ENCODE data around the gene G0S2. TPM values are rescaled to one million over a fixed set of nuclear protein-coding genes. Genes with fewer than 3 reads are reported as not detected.

G0S2 gene
- total RNA-seq, 1 experiment from 2014 or later: 0.35 TPM

GRCh38 chr1:209628618-209629299 is 46.5 kb upstream of the G0S2 start:
- no peak overlapping the region for H2BK20ac ChIP-seq (ENCODE audit: low read depth, low read length, poor library complexity, severe bottlenecking)
- H2BK12ac ChIP-seq (ENCODE audit: insufficient read length, low read depth, low read length): no peak overlapping the region
- no peak overlapping the region for H2AFZ ChIP-seq (ENCODE audit: low read length)
- no peaks in the 10 kb centered on the region for H3K9me3 ChIP-seq (ENCODE audit: control insufficient read depth, low read depth, low read length)
- no peaks in the 10 kb centered on the region; the same call in 1 of the 2 replicates for H3K4me1 ChIP-seq (ENCODE audit: insufficient read depth, low read length)
- no peak for DNase-seq
- no peak overlapping the region for H3K27ac ChIP-seq (ENCODE audit: insufficient read length, low read depth, low read length)
- H2BK120ac ChIP-seq (ENCODE audit: low read depth, low read length, poor library complexity, severe bottlenecking): no peak overlapping the region
- no CpG with 5 or more reads among the region's 7 CpGs for WGBS (ENCODE audit: extremely low coverage, insufficient read length, low lambda C conversion rate)
- H3K14ac ChIP-seq (ENCODE audit: insufficient read depth, low read length): no peak overlapping the region
- H3K23ac ChIP-seq (ENCODE audit: insufficient read length, low read depth, low read length): no peak overlapping the region
- H2AK5ac ChIP-seq (ENCODE audit: insufficient read length, low read length): no peak overlapping the region
- H4K91ac ChIP-seq (ENCODE audit: insufficient read length, low read depth, low read length): no peak overlapping the region
- H3K4me2 ChIP-seq (ENCODE audit: insufficient read depth, insufficient read length, low read length): no peak overlapping the region
- peaks cover 11% of the 10 kb centered on the region for H3K27me3 Mint-ChIP-seq (ENCODE audit: low read depth)
- H3K27me3 ChIP-seq (ENCODE audit: insufficient read depth, low read length): no peaks in the 10 kb centered on the region
- H3K4me3 Mint-ChIP-seq: no peak overlapping the region; a peak in 1 of 5 replicates
- H4K5ac ChIP-seq (ENCODE audit: insufficient read length, low read depth, low read length): no peak overlapping the region
- H3K9me3 Mint-ChIP-seq: no peaks in the 10 kb centered on the region
- H3K79me1 ChIP-seq (ENCODE audit: insufficient read depth, low read depth, low read length, poor library complexity, severe bottlenecking): no peaks in the 10 kb centered on the region
- no peaks in the 10 kb centered on the region for H4K20me1 ChIP-seq (ENCODE audit: control insufficient read depth, insufficient read depth, insufficient read length)
- 0 out of 7 replicates have a peak overlapping the region, but pooled peaks of 1 of the 3 experiments have one; percentile 23 for H3K27ac Mint-ChIP-seq
- H3K36me3 Mint-ChIP-seq (ENCODE audit: insufficient read depth in 1 of 3, low read depth in 3 of 3): no peaks in the 10 kb centered on the region
- H3K9ac ChIP-seq (ENCODE audit: extremely low read depth, insufficient read length, low read length): no peak overlapping the region
- no peak overlapping the region for H2BK5ac ChIP-seq (ENCODE audit: insufficient read length, low read length)
- peaks cover 34 to 37% of the 10 kb centered on the region in 2 experiments for H3K4me1 Mint-ChIP-seq
- H3K23me2 ChIP-seq (ENCODE audit: insufficient read length, low read depth, low read length, poor library complexity, severe bottlenecking): no peaks in the 10 kb centered on the region
- no peak overlapping the region for H3K56ac ChIP-seq (ENCODE audit: insufficient read length, low read depth, low read length)
- H3K79me2 ChIP-seq (ENCODE audit: insufficient read depth, low read length): no peaks in the 10 kb centered on the region
- no peak overlapping the region for H2BK15ac ChIP-seq (ENCODE audit: low read depth, low read length)
- TF ChIP-seq, protein P1, sequence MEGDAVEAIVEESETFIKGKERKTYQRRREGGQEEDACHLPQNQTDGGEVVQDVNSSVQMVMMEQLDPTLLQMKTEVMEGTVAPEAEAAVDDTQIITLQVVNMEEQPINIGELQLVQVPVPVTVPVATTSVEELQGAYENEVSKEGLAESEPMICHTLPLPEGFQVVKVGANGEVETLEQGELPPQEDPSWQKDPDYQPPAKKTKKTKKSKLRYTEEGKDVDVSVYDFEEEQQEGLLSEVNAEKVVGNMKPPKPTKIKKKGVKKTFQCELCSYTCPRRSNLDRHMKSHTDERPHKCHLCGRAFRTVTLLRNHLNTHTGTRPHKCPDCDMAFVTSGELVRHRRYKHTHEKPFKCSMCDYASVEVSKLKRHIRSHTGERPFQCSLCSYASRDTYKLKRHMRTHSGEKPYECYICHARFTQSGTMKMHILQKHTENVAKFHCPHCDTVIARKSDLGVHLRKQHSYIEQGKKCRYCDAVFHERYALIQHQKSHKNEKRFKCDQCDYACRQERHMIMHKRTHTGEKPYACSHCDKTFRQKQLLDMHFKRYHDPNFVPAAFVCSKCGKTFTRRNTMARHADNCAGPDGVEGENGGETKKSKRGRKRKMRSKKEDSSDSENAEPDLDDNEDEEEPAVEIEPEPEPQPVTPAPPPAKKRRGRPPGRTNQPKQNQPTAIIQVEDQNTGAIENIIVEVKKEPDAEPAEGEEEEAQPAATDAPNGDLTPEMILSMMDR (conservative IDR thresholded peaks at IDR 0.05): no peak
- no peak overlapping the region for H4K8ac ChIP-seq (replicated peaks; ENCODE audit: insufficient read length, low read depth, low read length)
- H3K18ac ChIP-seq (ENCODE audit: insufficient read length, low read depth, low read length): no peak overlapping the region
- H3K4ac ChIP-seq (ENCODE audit: low read depth, low read length): no peak overlapping the region
- H3T11ph ChIP-seq (ENCODE audit: low read length): no peak overlapping the region
